ENCODE results near the gene HCRTR1. TPM values are rescaled to one million over a fixed set of nuclear protein-coding genes. Genes with fewer than 3 reads are reported as not detected.

HCRTR1 gene
- total RNA-seq, 2 donors from 2014 or later: not detected

GRCh38 chr1:31615939-31616338 is 1.6 kb upstream of the HCRTR1 start:
- TF ChIP-seq POLR2AphosphoS5 (IDR thresholded peaks at IDR 0.05) (no peak), CTCF (IDR thresholded peaks at IDR 0.05) (no peak), POLR2A (IDR thresholded peaks at IDR 0.05) (no peak)
- intact Hi-C loops (cut with DNase I): no loop called here
- 47% methylated on average over 2 of the region's 2 CpGs for WGBS
- Histone ChIP-seq H3K9me3 (no peaks in the 10 kb centered on the region), H3K27me3 (replicated peaks; ENCODE audit: insufficient read depth) (peaks cover 4% of the 10 kb centered on the region), H3K27ac (no peak overlapping the region), H3K4me3 (no peak overlapping the region), H3K36me3 (no peaks in the 10 kb centered on the region), H3K4me1 (replicated peaks) (no peaks in the 10 kb centered on the region)
- DNase-seq (ENCODE audit: low spot score): no peak

- intact Hi-C loops (cut with DNase I): no loop called here
- H3K4me1 ChIP-seq (replicated peaks): no peaks in the 10 kb centered on the region
- no peak overlapping the region for H3K27ac ChIP-seq
- H3K9me3 ChIP-seq: no peaks in the 10 kb centered on the region
- no peak for DNase-seq (ENCODE audit: low spot score)
- H3K4me3 ChIP-seq: peak overlapping the region; percentile 31 to 40
- WGBS: 19% methylated on average over 40 of the region's 56 CpGs
- TF ChIP-seq CTCF (IDR thresholded peaks at IDR 0.05) (peak; percentile 51 to 70 (median 59)), POLR2A (IDR thresholded peaks at IDR 0.05) (no peak)
- peaks cover 4% of the 10 kb centered on the region for H3K27me3 ChIP-seq (replicated peaks; ENCODE audit: insufficient read depth)
- H3K36me3 ChIP-seq: no peaks in the 10 kb centered on the region
These were observed 642 bp downstream of the HCRTR1 start for GRCh38 chr1:31617916-31618746.

GRCh38 chr1:31618916-31619846 is 1.7 kb downstream of the HCRTR1 start:
- Histone ChIP-seq H3K27ac (no peak overlapping the region), H3K4me3 (no peak overlapping the region), H3K4me1 (replicated peaks) (no peaks in the 10 kb centered on the region), H3K27me3 (replicated peaks; ENCODE audit: insufficient read depth) (peaks cover 4% of the 10 kb centered on the region), H3K36me3 (no peaks in the 10 kb centered on the region), H3K9me3 (no peaks in the 10 kb centered on the region)
- TF ChIP-seq CTCF (IDR thresholded peaks at IDR 0.05) (no peak), POLR2A (IDR thresholded peaks at IDR 0.05) (no peak), POLR2AphosphoS5 (IDR thresholded peaks at IDR 0.05) (no peak)
- no peak for DNase-seq (ENCODE audit: low spot score)
- intact Hi-C loops (cut with DNase I): no loop called here
- WGBS: 84% methylated on average over 23 of the region's 23 CpGs

GRCh38 chr1:31620631-31621497 is 3.4 kb downstream of the HCRTR1 start:
- H3K36me3 ChIP-seq: no peaks in the 10 kb centered on the region
- H3K27ac ChIP-seq: no peak overlapping the region
- no peak for DNase-seq (ENCODE audit: low spot score)
- TF ChIP-seq POLR2AphosphoS5 (IDR thresholded peaks at IDR 0.05) (no peak), CTCF (IDR thresholded peaks at IDR 0.05) (no peak), POLR2A (IDR thresholded peaks at IDR 0.05) (no peak)
- H3K27me3 ChIP-seq (replicated peaks; ENCODE audit: insufficient read depth): peaks cover 4% of the 10 kb centered on the region
- intact Hi-C loops (cut with DNase I): no loop called here
- WGBS: 97% methylated on average over 15 of the region's 20 CpGs
- H3K4me3 ChIP-seq: no peak overlapping the region
- H3K4me1 ChIP-seq (replicated peaks): no peaks in the 10 kb centered on the region
- H3K9me3 ChIP-seq: no peaks in the 10 kb centered on the region
